ENCODE measurements around the gene SGMS1. TPM values are rescaled to one million over a fixed set of nuclear protein-coding genes. Genes with fewer than 3 reads are reported as not detected.
"Not testable (repeated sequence)": the region's sequence is repeated elsewhere in the genome, so short reads cannot be mapped to it uniquely, and the experiment has no call there.

Gene SGMS1
- total RNA-seq, 1 donor from 2014 or later = 9.2 TPM

- Histone ChIP-seq H3F3A (ENCODE audit: low read depth) (no peaks in the 10 kb centered on the region), H2AFZ (replicated peaks) (no peak overlapping the region), H4K20me1 (ENCODE audit: low read depth) (no peaks in the 10 kb centered on the region), H3K79me2 (ENCODE audit: low read depth) (peaks cover 9% of the 10 kb centered on the region), H3K27me3 (no peaks in the 10 kb centered on the region), H3K4me1 (peaks cover 12% of the 10 kb centered on the region), H3K27ac (no peak overlapping the region), H3K9me3 (ENCODE audit: low read depth) (no peaks in the 10 kb centered on the region), H3K4me2 (no peak overlapping the region), H3K4me3 (no peak overlapping the region), H3K36me3 (no peaks in the 10 kb centered on the region), H3K9ac (no peak overlapping the region)
- Mint-ChIP-seq H3K9me3 (peaks cover 13% of the 10 kb centered on the region), H3K36me3 (no peaks in the 10 kb centered on the region), H3K4me1 (peaks cover 13% of the 10 kb centered on the region), H3K4me3 (no peak overlapping the region), H3K27ac (no peak overlapping the region), H3K27me3 (ENCODE audit: insufficient read depth, low read depth) (no peaks in the 10 kb centered on the region)
- DNase-seq (ENCODE audit: low spot score) = no peak
- TF ChIP-seq EZH2phosphoT487 (IDR thresholded peaks at IDR 0.05) = no peak
Observed at GRCh38 chr10:50552308-50552707, 71.4 kb downstream of the SGMS1 start.

- H3K36me3 Mint-ChIP-seq = no peaks in the 10 kb centered on the region
- H3K4me3 Mint-ChIP-seq = no peak overlapping the region
- no peaks in the 10 kb centered on the region for H3K36me3 ChIP-seq
- H3K9me3 Mint-ChIP-seq = peaks cover 16% of the 10 kb centered on the region
- H4K20me1 ChIP-seq (ENCODE audit: low read depth) = no peaks in the 10 kb centered on the region
- H3K9me3 ChIP-seq (ENCODE audit: low read depth) = no peaks in the 10 kb centered on the region
- H3K27me3 ChIP-seq = no peaks in the 10 kb centered on the region
- no peak overlapping the region for H3K4me2 ChIP-seq
- H3K9ac ChIP-seq = no peak overlapping the region
- H3K4me1 Mint-ChIP-seq = peaks cover 13% of the 10 kb centered on the region
- H3K79me2 ChIP-seq (ENCODE audit: low read depth) = peaks cover 9% of the 10 kb centered on the region
- no peak for DNase-seq (ENCODE audit: low spot score)
- no peak for TF ChIP-seq EZH2phosphoT487 (IDR thresholded peaks at IDR 0.05)
- TF ChIP-seq EZH2 (IDR thresholded peaks at IDR 0.05) = no peak
- TF ChIP-seq CTCF (IDR thresholded peaks at IDR 0.05) = no peak
- H3K27ac ChIP-seq = no peak overlapping the region
- no peak overlapping the region for H3K4me3 ChIP-seq
- H3F3A ChIP-seq (ENCODE audit: low read depth) = no peaks in the 10 kb centered on the region
- H3K27ac Mint-ChIP-seq = no peak overlapping the region
- H3K4me1 ChIP-seq = peaks cover 12% of the 10 kb centered on the region
- H2AFZ ChIP-seq (replicated peaks) = no peak overlapping the region
- H3K27me3 Mint-ChIP-seq (ENCODE audit: insufficient read depth, low read depth) = no peaks in the 10 kb centered on the region
Observed at GRCh38 chr10:50551894-50552293, 71.9 kb downstream of the SGMS1 start.

- Histone ChIP-seq H3K4me2 (no peak overlapping the region), H3K9ac (no peak overlapping the region), H3K36me3 (no peaks in the 10 kb centered on the region), H3K27me3 (no peaks in the 10 kb centered on the region), H3K4me1 (peaks cover 9% of the 10 kb centered on the region), H3F3A (ENCODE audit: low read depth) (no peaks in the 10 kb centered on the region), H2AFZ (replicated peaks) (no peak overlapping the region), H3K4me3 (no peak overlapping the region), H3K9me3 (ENCODE audit: low read depth) (no peaks in the 10 kb centered on the region), H3K79me2 (ENCODE audit: low read depth) (peaks cover 9% of the 10 kb centered on the region), H4K20me1 (ENCODE audit: low read depth) (no peaks in the 10 kb centered on the region), H3K27ac (no peak overlapping the region)
- TF ChIP-seq CTCF (IDR thresholded peaks at IDR 0.05) = no peak
- no peak for TF ChIP-seq EZH2phosphoT487 (IDR thresholded peaks at IDR 0.05)
- TF ChIP-seq EZH2 (IDR thresholded peaks at IDR 0.05) = no peak
- Mint-ChIP-seq H3K4me1 (peaks cover 8% of the 10 kb centered on the region), H3K27ac (no peak overlapping the region), H3K4me3 (no peak overlapping the region), H3K27me3 (ENCODE audit: insufficient read depth, low read depth) (no peaks in the 10 kb centered on the region), H3K36me3 (no peaks in the 10 kb centered on the region), H3K9me3 (peaks cover 17% of the 10 kb centered on the region)
- no peak for DNase-seq (ENCODE audit: low spot score)
Observed at GRCh38 chr10:50550291-50550839, 73.4 kb downstream of the SGMS1 start.

- not testable (repeated sequence) for H3K27me3 ChIP-seq; H3K79me2 ChIP-seq (ENCODE audit: low read depth); H3K27me3 Mint-ChIP-seq (ENCODE audit: insufficient read depth, low read depth); DNase-seq (ENCODE audit: low spot score); H3K36me3 ChIP-seq; H3K27ac ChIP-seq; H4K20me1 ChIP-seq (ENCODE audit: low read depth); H3K4me1 Mint-ChIP-seq; H2AFZ ChIP-seq (replicated peaks); H3K27ac Mint-ChIP-seq; H3K4me1 ChIP-seq; H3F3A ChIP-seq (ENCODE audit: low read depth); H3K4me3 Mint-ChIP-seq; H3K9me3 ChIP-seq (ENCODE audit: low read depth); H3K4me2 ChIP-seq; H3K4me3 ChIP-seq; H3K9ac ChIP-seq; H3K36me3 Mint-ChIP-seq
- H3K9me3 Mint-ChIP-seq = peaks cover 17% of the 10 kb centered on the region
Observed at GRCh38 chr10:50549186-50549585, 74.6 kb downstream of the SGMS1 start.

GRCh38 chr10:50548481-50548880 is 75.3 kb downstream of the SGMS1 start:
- H3K36me3 Mint-ChIP-seq; H3K36me3 ChIP-seq; H2AFZ ChIP-seq (replicated peaks); H3K4me3 ChIP-seq; H3K79me2 ChIP-seq (ENCODE audit: low read depth); H3K4me1 ChIP-seq; H3K4me1 Mint-ChIP-seq; H3K27me3 Mint-ChIP-seq (ENCODE audit: insufficient read depth, low read depth); H3K9me3 ChIP-seq (ENCODE audit: low read depth); H3F3A ChIP-seq (ENCODE audit: low read depth); H3K4me3 Mint-ChIP-seq; H3K4me2 ChIP-seq; H3K27me3 ChIP-seq; H3K9ac ChIP-seq; H3K27ac Mint-ChIP-seq; DNase-seq (ENCODE audit: low spot score); H4K20me1 ChIP-seq (ENCODE audit: low read depth); H3K27ac ChIP-seq: not testable (repeated sequence)
- H3K9me3 Mint-ChIP-seq = peaks cover 17% of the 10 kb centered on the region

GRCh38 chr10:50546287-50546686 is 77.5 kb downstream of the SGMS1 start:
- H3K27me3 Mint-ChIP-seq (ENCODE audit: insufficient read depth, low read depth); H3K36me3 ChIP-seq; H3K4me1 ChIP-seq; H3K36me3 Mint-ChIP-seq; DNase-seq (ENCODE audit: low spot score); H3K79me2 ChIP-seq (ENCODE audit: low read depth); H3K27ac Mint-ChIP-seq; H3K27ac ChIP-seq; H4K20me1 ChIP-seq (ENCODE audit: low read depth); H3K9me3 ChIP-seq (ENCODE audit: low read depth); H3K27me3 ChIP-seq; H3K4me3 Mint-ChIP-seq; H2AFZ ChIP-seq (replicated peaks); H3K9ac ChIP-seq; H3K4me3 ChIP-seq; H3K4me2 ChIP-seq; H3F3A ChIP-seq (ENCODE audit: low read depth): not testable (repeated sequence)
- Mint-ChIP-seq H3K9me3 (peaks cover 17% of the 10 kb centered on the region), H3K4me1 (peaks cover 10% of the 10 kb centered on the region)

Measured in neural progenitor cell (in vitro differentiated cells).